Omental fat pad (tissue), 4 donors: ENCODE measurements around the gene FHOD3. TPM values are rescaled to one million over a fixed set of nuclear protein-coding genes. Genes with fewer than 3 reads are reported as not detected.

ENCODE experiments used
- ATAC-seq: fragments of 150-250 bp; one replicate; pipeline ENCODE4 v1.9.1; 2016; ENCODE audit warnings: mild to moderate bottlenecking, moderate library complexity; ENCODE audit not compliant: low FRiP score
- DNase-seq: peaks from one replicate; pipeline ENCODE4 v3.0.0-alpha.2; 2019; ENCODE audit warnings: low spot score
- CTCF ChIP-seq, 3 donors: fragments of 450-650 bp; IDR thresholded peaks; one replicate each; pipeline ENCODE4 v1.5.1; 2016 to 2017; ENCODE audit warnings: antibody characterized with exemption in 3 of 3, mild to moderate bottlenecking in 3 of 3, moderate library complexity in 2 of 3
- total RNA-seq, 4 donors: library from RNA; depleted of rRNA; stranded (reverse); fragments of >200 nt; gene quantifications; one replicate each; pipeline ENCODE4 v1.1.0, GENCODE V29; 2016

FHOD3 gene
- total RNA-seq, 4 donors from 2014 or later: 0.96 to 3.8 (median 2.3) TPM

GRCh38 chr18:36387310-36387709, 89.8 kb downstream of the FHOD3 start:
- DNase-seq: no peak
- ATAC-seq: no peak
- no peak for TF ChIP-seq CTCF (IDR thresholded peaks at IDR 0.05)

GRCh38 chr18:36388310-36388709, 90.8 kb downstream of the FHOD3 start:
- no peak for DNase-seq
- no peak for ATAC-seq
- TF ChIP-seq CTCF (IDR thresholded peaks at IDR 0.05): no peak

GRCh38 chr18:36389027-36389426, 91.5 kb downstream of the FHOD3 start:
- TF ChIP-seq CTCF (IDR thresholded peaks at IDR 0.05): no peak
- no peak for DNase-seq
- no peak for ATAC-seq

GRCh38 chr18:36389811-36390581, 92.5 kb downstream of the FHOD3 start:
- no peak for ATAC-seq
- no peak for DNase-seq
- no peak for TF ChIP-seq CTCF (IDR thresholded peaks at IDR 0.05)

GRCh38 chr18:36391426-36392145, 94.1 kb downstream of the FHOD3 start:
- TF ChIP-seq CTCF (IDR thresholded peaks at IDR 0.05): no peak
- no peak for DNase-seq
- ATAC-seq: no peak

- ATAC-seq (no peak), DNase-seq (no peak)
- no peak for TF ChIP-seq CTCF (IDR thresholded peaks at IDR 0.05)
These were observed 94.9 kb downstream of the FHOD3 start for GRCh38 chr18:36392164-36392978.
